Activated CD4-positive, alpha-beta T cell treated with anti-CD3 and anti-CD28 coated beads, Interleukin-2, amount 10 ng/mL, durations not matched to agents 24 days and 14 days (primary cell): ENCODE results near the gene CDR2. TPM values are rescaled to one million over a fixed set of nuclear protein-coding genes. Genes with fewer than 3 reads are reported as not detected.
"Not testable (repeated sequence)": the region's sequence is repeated elsewhere in the genome, so short reads cannot be mapped to it uniquely, and the experiment has no call there.

Experiments
- DNase-seq: peaks from one replicate; pipeline ENCODE4 v3.0.0; 2022
- H3K27ac Mint-ChIP-seq: one replicate; pipeline ENCODE4 v1.8.0; 2022; ENCODE audit warnings: mild to moderate bottlenecking, mixed read lengths
- H3K27me3 Mint-ChIP-seq: one replicate; pipeline ENCODE4 v1.8.0; 2022; ENCODE audit warnings: mixed read lengths
- H3K36me3 Mint-ChIP-seq: one replicate; pipeline ENCODE4 v1.8.0; 2022; ENCODE audit warnings: low read depth, mild to moderate bottlenecking, mixed read lengths
- H3K4me1 Mint-ChIP-seq: one replicate; pipeline ENCODE4 v1.8.0; 2021; ENCODE audit warnings: mixed read lengths
- H3K4me3 Mint-ChIP-seq: one replicate; pipeline ENCODE4 v1.8.0; 2022; ENCODE audit warnings: mild to moderate bottlenecking, moderate library complexity, mixed read lengths
- H3K9me3 Mint-ChIP-seq: one replicate; pipeline ENCODE4 v1.8.0; 2021; ENCODE audit warnings: mixed read lengths
- intact Hi-C: fragments of 100-400 bp; cut with micrococcal nuclease; formaldehyde crosslinking; loops from one replicate; pipeline ENCODE4 v1.15.1; 2023
- total RNA-seq: library from RNA; stranded (reverse); gene quantifications from 2 replicates; pipeline ENCODE4 v1.2.3, GENCODE V29; 2022

CDR2 gene
- total RNA-seq, 1 donor from 2014 or later, result 38.2 TPM

DNA sequence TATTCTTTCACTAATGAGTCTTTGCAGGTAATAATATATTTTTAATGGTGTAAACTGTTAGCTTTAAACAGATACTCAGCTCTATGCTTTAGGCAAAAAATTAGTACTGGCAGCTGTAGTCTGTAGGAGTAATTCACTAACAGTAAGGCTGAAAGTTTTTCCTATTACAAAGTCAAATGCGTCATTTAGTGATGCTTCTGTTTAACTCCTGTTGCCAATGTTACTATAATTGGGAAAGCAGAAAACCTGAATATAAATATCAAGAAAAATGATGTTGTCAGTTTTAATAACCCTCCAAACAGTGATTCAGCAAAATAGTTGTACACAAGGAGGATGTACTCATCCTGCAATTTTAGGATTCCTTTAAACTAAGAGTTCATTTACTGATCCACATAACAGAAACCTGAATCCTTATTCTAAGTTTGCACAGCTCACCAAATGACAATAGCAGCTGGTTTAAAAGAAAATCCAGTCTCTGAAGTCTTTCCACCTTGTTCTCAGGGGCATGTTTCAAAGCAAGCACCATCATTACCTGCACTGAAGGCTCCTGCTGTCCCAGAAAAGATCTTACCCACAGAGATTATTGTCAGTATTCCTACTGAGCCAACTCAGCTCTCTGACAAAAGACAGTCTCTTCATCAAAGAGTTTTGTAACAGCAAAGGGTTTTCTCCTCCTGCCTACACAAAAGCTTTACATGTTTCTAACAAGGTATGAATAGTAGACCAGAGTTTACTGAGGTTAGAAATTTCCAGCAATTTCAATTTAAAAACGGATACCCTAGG lies 4.2 kb downstream of the CDR2 start:
- Mint-ChIP-seq H3K4me1 (peaks cover 67% of the 10 kb centered on the region), H3K27ac (peak overlapping the region; percentile 62), H3K4me3 (peak overlapping the region; percentile 98), H3K36me3 (peaks cover 44% of the 10 kb centered on the region), H3K9me3 (no peaks in the 10 kb centered on the region), H3K27me3 (no peaks in the 10 kb centered on the region)
- intact Hi-C loops, result loop anchor here (5.0 kb wide), 1 partner anchor 33 kb away; no protein-coding TSS in a partner anchor
- no peak for DNase-seq

DNA sequence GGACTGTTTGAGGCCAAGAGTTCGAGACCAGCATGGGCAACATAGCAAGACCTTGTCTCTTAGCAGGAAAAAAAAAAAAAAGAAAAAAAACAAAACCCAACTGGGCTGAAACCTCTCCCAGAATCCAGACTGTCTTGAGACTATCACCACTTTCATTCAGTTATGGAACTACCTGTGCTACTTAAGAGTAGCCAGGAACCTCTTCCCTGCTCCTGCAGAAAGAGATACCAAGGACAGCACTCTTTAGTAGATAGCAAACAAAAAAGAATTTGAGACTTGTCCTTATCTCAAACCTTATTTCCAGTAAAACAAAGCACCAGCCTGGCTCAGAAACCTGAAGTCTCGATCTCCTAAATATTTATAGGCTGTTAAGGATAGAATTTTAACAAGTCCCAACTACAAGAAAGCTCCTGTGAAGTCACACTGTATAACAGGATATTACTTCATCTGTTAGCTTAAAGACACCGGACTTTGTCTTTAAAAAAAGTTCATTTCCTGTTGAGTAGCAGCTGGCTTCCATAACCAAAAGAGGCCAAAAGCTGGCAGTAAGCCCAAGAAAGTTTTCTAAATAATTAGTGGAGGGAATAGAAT lies 5.1 kb downstream of the CDR2 start:
- peak overlapping the region; percentile 35 for H3K4me3 Mint-ChIP-seq

GRCh38 chr16:22368200-22368826 lies 6.1 kb downstream of the CDR2 start:
- H3K4me3 Mint-ChIP-seq, H3K9me3 Mint-ChIP-seq, intact Hi-C loops, DNase-seq, H3K27me3 Mint-ChIP-seq: not testable (repeated sequence)
- peaks cover 58% of the 10 kb centered on the region for H3K36me3 Mint-ChIP-seq
- peak overlapping the region; percentile 53 for H3K27ac Mint-ChIP-seq
- peaks cover 70% of the 10 kb centered on the region for H3K4me1 Mint-ChIP-seq

More for the DNA sequence above, 5.1 kb downstream of the CDR2 start:
- H3K9me3 Mint-ChIP-seq, result no peaks in the 10 kb centered on the region
- intact Hi-C loops, result loop anchor here (1.0 kb wide), 1 partner anchor 12 kb away; no protein-coding TSS in a partner anchor
- peak overlapping the region; percentile 29 for H3K27ac Mint-ChIP-seq
- H3K36me3 Mint-ChIP-seq, result peaks cover 53% of the 10 kb centered on the region
- H3K27me3 Mint-ChIP-seq, result no peaks in the 10 kb centered on the region
- DNase-seq, result no peak
- H3K4me1 Mint-ChIP-seq, result peaks cover 69% of the 10 kb centered on the region

GRCh38 chr16:22366889-22367288 lies 7.5 kb downstream of the CDR2 start:
- Mint-ChIP-seq H3K9me3 (no peaks in the 10 kb centered on the region), H3K36me3 (peaks cover 63% of the 10 kb centered on the region), H3K27ac (peak overlapping the region; percentile 39), H3K27me3 (no peaks in the 10 kb centered on the region), H3K4me1 (peaks cover 60% of the 10 kb centered on the region), H3K4me3 (no peak overlapping the region)
- intact Hi-C loops, result no loop called here
- DNase-seq, result no peak

DNA sequence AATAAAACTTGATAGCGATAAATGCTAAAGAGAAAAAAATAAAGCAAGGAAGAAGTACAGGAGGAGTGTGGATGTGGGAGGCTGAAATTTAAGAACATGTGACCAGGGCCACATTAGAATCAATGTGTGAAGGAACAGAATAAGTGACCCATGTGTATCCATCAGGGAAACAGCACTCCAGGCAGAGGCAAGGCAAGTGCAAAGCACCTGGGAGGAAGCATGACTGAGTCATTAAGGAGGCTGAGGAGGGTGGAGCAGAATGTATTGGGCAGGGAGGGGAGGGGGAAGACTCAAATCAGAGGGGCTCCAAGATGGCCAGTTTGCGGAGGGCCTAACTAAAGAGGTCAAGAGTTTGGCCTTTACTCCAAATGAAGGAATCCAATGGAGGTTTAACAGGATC lies 8.0 kb downstream of the CDR2 start:
- H3K4me1 Mint-ChIP-seq, result peaks cover 57% of the 10 kb centered on the region
- H3K9me3 Mint-ChIP-seq, result no peaks in the 10 kb centered on the region
- H3K27me3 Mint-ChIP-seq, result no peaks in the 10 kb centered on the region
- intact Hi-C loops, result no loop called here
- peak overlapping the region; percentile 39 for H3K27ac Mint-ChIP-seq
- peak overlapping the region; percentile 2 for H3K4me3 Mint-ChIP-seq
- no peak for DNase-seq
- peaks cover 61% of the 10 kb centered on the region for H3K36me3 Mint-ChIP-seq

DNA sequence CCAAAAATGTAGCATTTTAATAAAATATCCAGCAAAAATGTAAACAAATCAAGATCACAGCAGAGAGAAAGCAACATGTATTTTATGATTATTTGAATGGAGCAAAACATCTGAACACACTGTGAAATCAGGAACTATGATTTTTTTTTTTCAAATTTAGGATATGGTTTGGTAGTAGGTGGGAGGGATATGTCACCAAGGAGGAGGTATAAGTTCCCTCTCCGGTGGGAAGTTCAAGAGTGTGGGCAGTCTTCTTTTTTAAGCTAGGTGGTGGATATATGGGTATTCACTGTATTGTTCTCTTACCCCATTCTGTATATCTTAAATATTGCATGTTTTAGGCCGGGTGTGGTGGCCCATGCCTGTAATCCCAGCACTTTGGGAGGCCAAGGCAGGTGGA lies 10.2 kb downstream of the CDR2 start:
- Mint-ChIP-seq H3K36me3 (peaks cover 65% of the 10 kb centered on the region), H3K4me1 (peaks cover 50% of the 10 kb centered on the region), H3K27me3 (no peaks in the 10 kb centered on the region), H3K4me3 (no peak overlapping the region), H3K27ac (no peak overlapping the region), H3K9me3 (no peaks in the 10 kb centered on the region)
- no peak for DNase-seq
- intact Hi-C loops, result no loop called here

DNA sequence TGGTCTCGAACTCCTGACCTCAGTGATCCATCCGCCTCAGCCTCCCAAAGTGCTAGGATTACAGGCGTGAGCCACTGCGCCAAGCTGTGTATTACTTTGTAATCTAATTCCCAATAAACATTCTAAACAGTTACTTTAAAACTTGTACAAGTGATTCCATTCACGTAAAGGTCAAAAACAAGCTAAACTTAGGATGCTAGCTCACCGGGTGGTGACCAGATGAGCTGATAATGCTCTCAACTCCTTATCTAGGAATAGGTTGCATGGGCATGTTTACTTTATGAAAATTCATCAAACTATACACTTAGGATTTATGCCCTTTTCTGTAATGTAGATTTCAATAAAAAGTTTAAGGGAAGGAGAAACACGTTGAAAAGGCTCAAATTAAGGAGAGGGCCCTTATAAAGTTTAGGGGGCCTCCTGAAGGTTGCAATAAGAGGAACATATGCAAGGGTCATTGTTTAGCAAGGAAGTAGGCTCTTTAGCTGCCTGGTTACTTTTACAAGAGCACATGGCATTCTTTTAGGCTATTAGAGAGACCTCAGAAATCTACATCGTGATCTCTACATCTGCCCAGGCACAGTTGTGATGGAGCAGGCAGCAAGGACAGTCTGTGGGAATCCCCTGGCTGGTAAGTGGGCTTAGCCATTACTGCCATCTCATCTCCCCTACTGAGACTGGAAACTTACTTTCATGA lies 13.3 kb downstream of the CDR2 start:
- intact Hi-C loops, result no loop called here
- H3K9me3 Mint-ChIP-seq, result no peaks in the 10 kb centered on the region
- peaks cover 46% of the 10 kb centered on the region for H3K4me1 Mint-ChIP-seq
- no peak for DNase-seq
- H3K36me3 Mint-ChIP-seq, result peaks cover 58% of the 10 kb centered on the region
- peak overlapping the region; percentile 72 for H3K27ac Mint-ChIP-seq
- no peak overlapping the region for H3K4me3 Mint-ChIP-seq
- no peaks in the 10 kb centered on the region for H3K27me3 Mint-ChIP-seq

- Mint-ChIP-seq H3K36me3 (peaks cover 53% of the 10 kb centered on the region), H3K27me3 (no peaks in the 10 kb centered on the region), H3K4me3 (peak overlapping the region; percentile 61), H3K27ac (peak overlapping the region; percentile 78), H3K9me3 (peaks cover 3% of the 10 kb centered on the region), H3K4me1 (peaks cover 43% of the 10 kb centered on the region)
- intact Hi-C loops, result no loop called here
- DNase-seq, result no peak
These were observed 14.7 kb downstream of the CDR2 start for GRCh38 chr16:22359679-22360078.

GRCh38 chr16:22358000-22358399 lies 16.4 kb downstream of the CDR2 start:
- H3K4me3 Mint-ChIP-seq, result peak overlapping the region; percentile 57

DNA sequence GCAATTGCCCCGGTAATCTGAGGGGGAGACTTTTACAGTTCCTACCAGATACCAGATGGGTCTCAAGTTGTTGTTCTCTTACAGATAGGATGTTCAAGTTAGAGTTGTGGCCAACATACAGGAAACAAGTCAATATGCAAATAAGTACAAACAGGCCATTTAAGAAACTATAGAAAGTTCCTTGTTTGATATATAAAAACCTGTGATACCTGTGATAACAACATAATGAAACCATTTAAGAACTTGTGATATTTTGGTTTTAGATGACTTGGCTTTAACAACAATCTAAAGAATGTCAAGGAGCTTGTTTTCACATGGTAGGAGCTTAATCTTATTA lies 16.8 kb downstream of the CDR2 start:
- H3K9me3 Mint-ChIP-seq, result peaks cover 3% of the 10 kb centered on the region
- peaks cover 38% of the 10 kb centered on the region for H3K36me3 Mint-ChIP-seq
- intact Hi-C loops, result loop anchor here (1.0 kb wide), 1 partner anchor 12 kb away; no protein-coding TSS in a partner anchor
- H3K4me3 Mint-ChIP-seq, result peak overlapping the region; percentile 57
- no peaks in the 10 kb centered on the region for H3K27me3 Mint-ChIP-seq
- DNase-seq, result no peak
- H3K4me1 Mint-ChIP-seq, result peaks cover 56% of the 10 kb centered on the region
- peak overlapping the region; percentile 91 for H3K27ac Mint-ChIP-seq

More at GRCh38 chr16:22358000-22358399, 16.4 kb downstream of the CDR2 start:
- Mint-ChIP-seq H3K36me3 (peaks cover 41% of the 10 kb centered on the region), H3K27me3 (no peaks in the 10 kb centered on the region), H3K4me1 (peaks cover 54% of the 10 kb centered on the region), H3K9me3 (peaks cover 3% of the 10 kb centered on the region), H3K27ac (peak overlapping the region; percentile 91)
- DNase-seq, result peak; percentile 80
- intact Hi-C loops, result loop anchor here (1.0 kb wide), 1 partner anchor 11 kb away; no protein-coding TSS in a partner anchor

GRCh38 chr16:22356930-22357634 lies 17.3 kb downstream of the CDR2 start:
- peaks cover 34% of the 10 kb centered on the region for H3K36me3 Mint-ChIP-seq
- H3K4me3 Mint-ChIP-seq, result peak overlapping the region; percentile 57
- peak overlapping the region; percentile 91 for H3K27ac Mint-ChIP-seq
- no peaks in the 10 kb centered on the region for H3K27me3 Mint-ChIP-seq
- DNase-seq, result peak; percentile 75
- intact Hi-C loops, result loop anchor here (1.0 kb wide), 1 partner anchor 12 kb away; no protein-coding TSS in a partner anchor
- peaks cover 3% of the 10 kb centered on the region for H3K9me3 Mint-ChIP-seq
- H3K4me1 Mint-ChIP-seq, result peaks cover 59% of the 10 kb centered on the region

GRCh38 chr16:22355487-22355908 lies 18.9 kb downstream of the CDR2 start:
- Mint-ChIP-seq H3K36me3 (peaks cover 42% of the 10 kb centered on the region), H3K9me3 (peaks cover 3% of the 10 kb centered on the region), H3K27ac (peak overlapping the region; percentile 67), H3K27me3 (no peaks in the 10 kb centered on the region), H3K4me3 (peak overlapping the region; percentile 19), H3K4me1 (peaks cover 57% of the 10 kb centered on the region)
- intact Hi-C loops, result no loop called here
- DNase-seq, result peak; percentile 67
